Measurements from ENCODE around the gene ASPSCR1. TPM values are rescaled to one million over a fixed set of nuclear protein-coding genes. Genes with fewer than 3 reads are reported as not detected.

The ASPSCR1 gene
- total RNA-seq, 1 donor from 2014 or later = 13.1 TPM

- H3K9me3 Mint-ChIP-seq = peaks cover 2% of the 10 kb centered on the region
- no peak overlapping the region for H3K9ac ChIP-seq
- peak overlapping the region; percentile 53 for H3K27ac Mint-ChIP-seq
- H3K36me3 Mint-ChIP-seq = peaks cover 12% of the 10 kb centered on the region
- H3K4me1 Mint-ChIP-seq = peaks cover 11% of the 10 kb centered on the region
- TF ChIP-seq CTCF (IDR thresholded peaks at IDR 0.05) = no peak
- no peak for TF ChIP-seq EZH2 (IDR thresholded peaks at IDR 0.05)
- no peak for TF ChIP-seq EZH2phosphoT487 (IDR thresholded peaks at IDR 0.05)
- H3K27me3 ChIP-seq = no peaks in the 10 kb centered on the region
- DNase-seq (ENCODE audit: low spot score) = no peak
- no peak overlapping the region for H2AFZ ChIP-seq (replicated peaks)
- no peaks in the 10 kb centered on the region for H3K36me3 ChIP-seq
- no peak overlapping the region for H3K27ac ChIP-seq
- peaks cover 4% of the 10 kb centered on the region for H3K79me2 ChIP-seq (ENCODE audit: low read depth)
- peaks cover 8% of the 10 kb centered on the region for H3F3A ChIP-seq (ENCODE audit: low read depth)
- H3K27me3 Mint-ChIP-seq (ENCODE audit: insufficient read depth, low read depth) = peaks cover 13% of the 10 kb centered on the region
- peaks cover 6% of the 10 kb centered on the region for H3K4me1 ChIP-seq
- no peak overlapping the region for H3K4me3 Mint-ChIP-seq
- no peaks in the 10 kb centered on the region for H3K9me3 ChIP-seq (ENCODE audit: low read depth)
- no peak overlapping the region for H3K4me3 ChIP-seq
- H4K20me1 ChIP-seq (ENCODE audit: low read depth) = no peaks in the 10 kb centered on the region
- no peak overlapping the region for H3K4me2 ChIP-seq
Observed at GRCh38 chr17:81986606-81987005, 9.2 kb downstream of the ASPSCR1 start.

GRCh38 chr17:81987161-81987770, 9.8 kb downstream of the ASPSCR1 start:
- Mint-ChIP-seq H3K4me3 (no peak overlapping the region), H3K9me3 (peaks cover 2% of the 10 kb centered on the region)
- H3K27ac ChIP-seq = no peak overlapping the region

GRCh38 chr17:81990836-81991683, 13.6 kb downstream of the ASPSCR1 start:
- Mint-ChIP-seq H3K4me3 (peak overlapping the region; percentile 71), H3K9me3 (peaks cover 2% of the 10 kb centered on the region), H3K36me3 (peaks cover 8% of the 10 kb centered on the region), H3K27ac (peak overlapping the region; percentile 98), H3K27me3 (ENCODE audit: insufficient read depth, low read depth) (peaks cover 12% of the 10 kb centered on the region), H3K4me1 (peaks cover 40% of the 10 kb centered on the region)
- TF ChIP-seq EZH2phosphoT487 (IDR thresholded peaks at IDR 0.05) (no peak), EZH2 (IDR thresholded peaks at IDR 0.05) (no peak), CTCF (IDR thresholded peaks at IDR 0.05) (no peak)
- Histone ChIP-seq H3K27me3 (no peaks in the 10 kb centered on the region), H3K36me3 (no peaks in the 10 kb centered on the region), H3K79me2 (ENCODE audit: low read depth) (peaks cover 4% of the 10 kb centered on the region), H3K4me2 (peak overlapping the region; percentile 55), H2AFZ (replicated peaks) (no peak overlapping the region), H3K4me3 (no peak overlapping the region), H4K20me1 (ENCODE audit: low read depth) (no peaks in the 10 kb centered on the region), H3K4me1 (peaks cover 36% of the 10 kb centered on the region), H3F3A (ENCODE audit: low read depth) (peaks cover 31% of the 10 kb centered on the region), H3K9ac (no peak overlapping the region), H3K27ac (peak overlapping the region; percentile 78), H3K9me3 (ENCODE audit: low read depth) (no peaks in the 10 kb centered on the region)
- no peak for DNase-seq (ENCODE audit: low spot score)

More at GRCh38 chr17:81987161-81987770, 9.8 kb downstream of the ASPSCR1 start:
- H3K4me1 Mint-ChIP-seq = peaks cover 18% of the 10 kb centered on the region
- no peak overlapping the region for H3K27ac Mint-ChIP-seq
- TF ChIP-seq EZH2phosphoT487 (IDR thresholded peaks at IDR 0.05) (no peak), CTCF (IDR thresholded peaks at IDR 0.05) (no peak), EZH2 (IDR thresholded peaks at IDR 0.05) (no peak)
- no peak for DNase-seq (ENCODE audit: low spot score)
- Histone ChIP-seq H3K9ac (no peak overlapping the region), H4K20me1 (ENCODE audit: low read depth) (no peaks in the 10 kb centered on the region), H3K36me3 (no peaks in the 10 kb centered on the region), H2AFZ (replicated peaks) (no peak overlapping the region), H3K9me3 (ENCODE audit: low read depth) (no peaks in the 10 kb centered on the region), H3K4me2 (no peak overlapping the region), H3K27me3 (no peaks in the 10 kb centered on the region), H3K4me3 (no peak overlapping the region), H3K4me1 (peaks cover 13% of the 10 kb centered on the region), H3K79me2 (ENCODE audit: low read depth) (peaks cover 4% of the 10 kb centered on the region), H3F3A (ENCODE audit: low read depth) (peaks cover 14% of the 10 kb centered on the region)
- H3K27me3 Mint-ChIP-seq (ENCODE audit: insufficient read depth, low read depth) = peaks cover 14% of the 10 kb centered on the region
- peaks cover 12% of the 10 kb centered on the region for H3K36me3 Mint-ChIP-seq
